HG02870 (cell line): ENCODE data around the gene TNS1.

Experiments used
- ATAC-seq: cut with Tn5 transposase; IDR thresholded peaks from one replicate; pipeline ENCODE4 v1.9.1; 2021; ENCODE audit warnings: mild to moderate bottlenecking, moderate library complexity; ENCODE audit not compliant: unreplicated experiment

Gene TNS1

DNA sequence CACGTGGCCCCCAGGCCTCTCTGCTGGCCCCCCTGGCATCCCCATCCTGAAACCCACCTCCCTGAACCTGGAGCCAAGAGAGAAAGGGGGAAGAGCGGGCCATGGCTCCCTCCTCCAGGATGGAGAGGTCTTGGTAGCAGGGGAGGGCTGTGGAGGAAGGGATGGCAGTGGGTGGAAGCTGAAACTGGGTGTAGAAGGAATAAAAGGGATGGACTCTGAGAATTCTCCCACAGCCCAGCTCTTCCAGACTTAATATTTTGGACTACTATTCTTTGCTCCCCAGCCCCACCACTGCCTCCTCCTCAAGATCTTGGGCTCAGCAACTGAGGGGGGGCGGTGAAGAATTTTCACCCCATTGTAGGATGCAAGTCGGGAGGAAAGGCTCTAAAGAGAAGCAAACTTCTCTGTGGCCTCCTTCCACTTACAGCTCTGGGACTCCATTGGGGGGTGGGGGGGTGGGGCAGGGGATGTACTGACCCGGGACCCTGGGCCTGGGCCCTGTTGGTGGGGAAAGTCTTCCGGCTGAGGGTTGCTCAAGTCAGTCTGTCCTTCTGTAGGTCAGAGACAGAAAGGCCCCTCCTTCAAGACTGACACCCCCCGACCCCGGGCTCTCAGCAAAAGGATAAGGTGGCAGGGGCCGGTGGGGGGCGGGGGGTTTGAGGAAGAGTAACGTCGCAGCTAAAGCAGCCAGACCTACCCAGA, 501 bp downstream of the TNS1 start:
- ATAC-seq: no peak

DNA sequence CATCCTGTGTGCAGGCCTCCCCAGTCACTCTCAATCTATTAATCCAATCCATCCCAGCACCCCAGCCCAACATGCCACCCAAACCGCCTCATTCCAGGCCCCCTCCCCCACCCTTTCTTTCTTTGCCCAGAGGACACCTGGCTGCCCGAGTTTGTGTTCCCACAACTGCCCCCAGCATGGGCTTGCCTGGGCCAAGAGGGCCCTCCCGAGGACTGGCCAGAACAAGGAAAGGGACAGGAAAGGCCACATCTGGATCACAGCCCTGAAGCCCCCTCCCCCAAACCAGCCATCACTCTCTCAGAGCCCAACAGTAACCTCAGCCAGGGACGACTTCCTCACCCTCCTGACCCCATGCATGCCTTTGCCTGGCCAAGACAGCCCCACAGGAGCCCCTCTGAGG, 1.2 kb downstream of the TNS1 start:
- ATAC-seq: no peak

DNA sequence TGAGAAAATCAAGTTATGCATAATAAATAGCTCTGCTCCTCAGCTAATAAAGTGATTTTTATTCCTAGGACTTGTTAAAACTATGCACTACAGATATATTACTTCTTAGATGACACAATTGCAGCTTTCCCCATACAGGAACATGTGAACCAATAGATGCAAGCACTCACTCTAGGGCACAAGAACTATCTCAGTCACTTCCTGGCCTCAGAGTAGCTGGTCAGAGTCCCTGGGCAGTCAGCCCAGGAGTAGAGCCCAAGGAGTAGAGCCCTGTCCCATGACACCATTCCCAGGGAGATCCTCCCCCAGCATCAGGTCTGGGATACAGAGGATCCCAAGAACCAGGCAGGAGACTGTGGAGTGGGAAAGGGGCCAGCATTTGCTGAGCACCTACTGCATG, 2.7 kb downstream of the TNS1 start:
- no peak for ATAC-seq

DNA sequence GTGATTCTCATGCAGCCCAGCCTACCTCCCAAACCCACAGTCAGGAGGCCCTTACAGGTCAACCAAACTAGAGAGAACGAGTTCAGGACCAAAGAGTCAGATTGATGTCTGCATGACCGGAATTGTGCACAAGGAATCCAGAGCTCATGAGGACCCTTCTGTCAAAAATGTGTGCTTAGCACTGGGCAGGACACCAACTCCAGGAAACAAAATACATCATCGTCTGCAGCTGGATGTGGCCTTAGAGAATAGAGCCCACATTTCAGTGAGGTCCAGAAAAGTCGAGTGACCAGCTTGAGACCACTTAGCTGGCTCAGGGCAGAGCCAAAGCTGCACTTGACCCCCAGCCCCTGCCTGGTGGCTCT, 3.2 kb downstream of the TNS1 start:
- no peak for ATAC-seq

DNA sequence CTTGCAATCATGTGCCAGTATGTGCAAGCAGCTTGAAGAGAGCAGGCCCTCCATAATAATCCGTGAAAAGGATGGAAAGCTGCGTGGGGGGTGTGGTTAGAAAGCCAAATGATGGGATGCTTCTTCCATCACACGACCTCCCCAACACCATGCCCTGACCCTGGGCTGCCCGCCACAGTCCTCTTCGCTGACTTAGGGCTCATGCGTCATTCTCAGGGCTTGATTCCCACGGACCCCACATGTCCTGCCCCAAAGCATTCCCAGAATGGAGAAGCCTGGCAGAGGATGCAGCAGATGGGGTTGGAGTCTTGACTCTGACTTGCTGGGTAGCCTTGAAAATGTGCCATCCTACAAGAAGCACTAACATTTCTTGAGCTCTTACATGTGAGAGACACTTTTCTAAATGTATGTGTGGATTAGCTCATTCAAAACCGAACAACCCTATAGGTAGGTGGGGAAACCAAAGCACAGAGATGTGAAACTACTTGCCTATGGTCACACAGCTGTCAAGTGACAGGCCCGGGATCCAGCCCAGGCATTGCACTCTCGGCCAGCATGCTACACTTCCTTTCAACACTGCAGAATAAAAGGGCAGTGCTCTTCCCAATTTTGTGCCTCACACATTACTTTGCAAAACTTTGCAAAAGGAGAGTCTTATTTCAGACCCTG, 3.7 kb downstream of the TNS1 start:
- no peak for ATAC-seq

DNA sequence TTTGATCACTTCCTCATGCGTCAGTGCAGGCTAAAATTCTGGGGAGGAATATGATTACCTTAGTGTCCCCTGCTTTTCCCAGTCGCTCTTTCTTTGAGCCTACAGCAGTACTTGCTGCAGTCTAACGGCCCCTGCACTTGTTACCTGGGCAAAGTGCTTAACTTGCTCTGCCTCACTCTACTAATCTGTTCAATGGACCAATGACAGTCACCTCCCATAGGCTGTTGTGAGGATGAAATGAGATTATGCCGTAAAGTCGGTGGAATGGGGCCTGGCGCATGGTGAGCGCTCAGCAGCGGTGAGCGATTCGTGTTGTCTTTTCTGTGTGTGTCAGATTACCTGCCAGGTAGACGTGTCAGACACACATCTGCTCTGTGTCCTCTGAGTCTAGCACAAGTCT, 5.3 kb downstream of the TNS1 start:
- no peak for ATAC-seq

DNA sequence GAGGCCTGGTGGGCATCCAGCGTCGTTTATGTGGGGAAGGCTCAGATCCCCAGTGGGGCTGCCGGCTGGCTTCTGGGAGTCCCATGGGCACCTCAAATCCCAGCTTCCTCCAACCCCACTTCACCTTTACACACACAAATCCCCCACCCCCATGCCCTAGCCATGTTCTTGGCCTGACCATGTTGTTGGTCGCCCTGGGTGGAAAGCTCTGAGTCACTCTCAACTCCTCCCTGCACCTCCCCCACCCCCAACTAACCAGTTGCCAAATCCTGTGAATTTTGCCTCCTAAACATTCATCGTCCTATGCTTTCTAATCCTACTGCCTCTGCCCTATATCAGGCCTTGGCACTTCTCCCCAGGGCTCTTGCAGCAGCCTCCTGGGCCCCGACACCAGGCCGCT, 6.4 kb downstream of the TNS1 start:
- ATAC-seq: no peak

DNA sequence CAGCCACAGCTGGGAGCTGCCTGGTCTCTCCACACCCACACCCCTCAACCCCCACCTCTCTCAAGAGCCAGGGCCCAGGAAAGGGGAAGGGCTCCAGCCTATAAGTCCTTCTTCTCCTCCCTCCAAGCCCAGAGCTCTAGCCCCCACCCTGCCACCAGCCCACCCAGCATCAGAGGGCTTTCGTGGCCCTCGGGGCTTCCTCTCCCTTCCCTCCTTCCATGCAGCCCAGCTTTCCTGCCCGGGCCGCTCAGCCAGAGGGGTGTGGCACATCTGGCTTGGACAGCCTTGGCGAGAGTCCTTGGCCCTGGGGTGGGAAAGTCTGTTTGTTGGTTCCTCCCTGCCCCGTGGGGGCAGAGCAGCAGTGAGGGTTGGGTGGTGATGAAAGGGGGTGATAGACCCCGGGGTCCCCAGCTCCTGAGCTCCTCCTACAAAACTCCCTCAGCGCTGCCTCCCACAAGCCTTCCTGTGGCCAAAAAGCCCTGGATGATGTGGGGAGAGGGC, 7.0 kb downstream of the TNS1 start:
- ATAC-seq: no peak

DNA sequence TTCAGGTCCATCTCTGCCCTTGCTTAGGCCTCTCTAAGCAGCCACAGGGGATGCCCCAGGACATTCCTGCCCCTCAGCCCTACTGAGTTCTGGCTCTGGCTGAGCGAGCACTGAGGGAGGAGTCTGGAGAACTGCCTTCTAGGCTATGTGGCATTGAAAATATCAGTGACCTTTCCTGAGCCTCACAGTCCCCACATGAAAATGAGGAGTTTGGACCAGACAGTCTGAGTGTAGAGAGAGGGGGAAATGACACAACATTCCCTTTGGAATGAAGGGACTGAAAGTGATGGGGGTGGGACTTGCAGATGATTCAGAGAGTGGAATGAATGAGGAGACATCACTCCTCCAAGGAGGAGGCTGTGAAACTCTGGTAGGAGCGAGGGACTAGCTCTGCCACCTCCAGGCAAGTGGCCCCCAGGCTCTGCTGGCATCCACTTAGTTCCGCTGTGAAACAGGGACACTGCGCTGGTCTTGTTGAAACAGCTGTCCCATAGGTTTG, 8.0 kb downstream of the TNS1 start:
- no peak for ATAC-seq

DNA sequence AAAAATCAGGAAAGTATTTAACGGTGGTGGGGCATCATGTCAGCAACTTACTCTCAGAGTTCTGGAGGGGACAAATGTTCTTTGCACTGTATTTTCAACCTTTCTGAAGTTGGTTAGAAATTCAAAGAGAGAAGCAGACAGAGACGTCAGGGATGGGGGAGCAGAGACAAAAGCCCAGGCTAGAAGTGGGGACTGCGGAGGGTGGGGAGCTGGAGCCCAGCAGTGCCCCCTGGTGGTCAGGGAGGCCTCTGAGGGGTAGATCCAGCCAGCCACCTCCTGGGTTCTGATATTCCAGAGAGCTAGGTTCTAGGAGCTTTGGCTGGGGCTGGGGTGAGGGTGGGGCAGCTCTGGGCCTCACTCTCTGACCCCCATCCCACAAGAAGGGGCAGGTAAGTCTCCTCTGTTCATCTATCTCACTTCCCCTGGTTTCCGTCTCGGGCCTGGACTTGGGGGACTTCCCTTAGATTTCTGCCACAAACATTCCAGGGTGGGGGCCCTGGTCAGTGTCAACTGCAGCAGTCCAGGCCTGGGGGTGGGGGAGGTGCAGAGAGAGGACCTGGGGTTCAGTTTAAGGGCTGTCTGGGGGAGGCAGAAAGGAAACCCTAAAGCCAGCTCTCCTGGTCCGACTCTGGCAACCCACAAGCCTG, 8.9 kb downstream of the TNS1 start:
- ATAC-seq: no peak

DNA sequence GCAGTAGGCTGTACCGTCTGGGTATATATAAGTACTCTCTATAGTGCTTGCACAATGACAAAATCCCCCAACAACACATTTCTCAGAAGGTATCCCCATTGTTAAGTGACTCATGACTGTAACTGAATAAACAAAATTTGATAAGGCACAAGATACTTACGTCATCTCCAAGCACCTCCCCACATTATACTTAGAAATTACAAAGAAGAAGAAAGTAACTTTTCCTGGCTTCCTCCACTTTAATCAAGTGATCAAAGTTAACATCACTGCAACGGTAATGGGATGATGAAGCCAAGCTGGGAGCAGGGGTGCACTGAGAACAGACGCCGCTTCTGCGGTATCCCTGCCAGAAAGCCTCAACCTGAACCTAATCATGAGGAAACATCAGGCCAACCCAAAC, 9.7 kb downstream of the TNS1 start:
- ATAC-seq: no peak

DNA sequence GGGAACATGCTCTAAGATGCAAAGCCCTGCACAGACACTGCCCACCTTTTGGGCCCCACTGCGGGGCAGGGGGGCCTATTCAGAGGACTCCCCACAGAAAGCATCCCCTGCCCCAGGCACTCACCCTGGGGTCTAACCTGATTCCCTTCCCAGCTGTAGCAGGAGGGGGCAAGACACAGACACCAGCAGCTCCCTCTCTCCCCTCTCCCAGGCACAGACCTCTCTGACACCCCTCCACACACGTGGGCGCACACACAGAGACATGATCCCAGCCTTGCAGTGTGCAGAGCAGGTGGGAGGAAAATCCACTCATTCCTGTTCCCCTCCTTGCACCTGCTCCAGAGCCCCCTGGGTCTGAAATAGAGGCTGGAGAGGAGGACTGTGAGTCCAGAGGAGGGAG, 10.7 kb downstream of the TNS1 start:
- no peak for ATAC-seq

DNA sequence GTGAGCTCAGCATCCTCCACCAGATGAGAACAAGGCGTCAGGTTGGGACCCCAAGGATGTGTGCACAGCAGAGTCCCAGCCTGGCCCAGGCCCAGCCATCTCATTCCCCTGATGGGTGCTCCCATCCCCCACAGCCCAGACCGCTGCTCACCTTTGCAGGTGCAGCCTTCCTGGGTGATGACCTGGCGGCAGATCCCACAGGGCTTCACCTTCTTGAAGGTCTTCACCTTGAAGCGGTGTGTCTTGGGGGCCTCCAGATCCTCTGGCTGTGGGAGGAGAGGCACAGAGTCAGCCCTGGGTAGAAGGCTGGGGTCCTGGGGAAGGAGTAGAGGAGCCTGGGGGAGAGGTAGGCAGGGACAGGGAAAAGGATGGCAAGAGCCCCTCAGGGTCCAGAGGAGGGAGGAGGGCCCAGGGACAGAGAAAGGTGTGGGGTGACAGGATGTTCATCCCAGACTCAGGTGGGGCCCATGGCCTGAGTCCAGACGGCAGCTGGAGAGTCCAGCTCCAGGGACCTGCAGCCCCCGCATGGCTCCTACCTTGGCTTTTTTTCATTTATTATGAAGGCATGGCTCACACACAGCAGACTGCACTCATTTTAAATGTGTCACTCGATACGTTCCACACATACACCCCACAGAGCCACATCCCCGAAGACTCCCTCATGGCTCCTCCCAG, 11.9 kb downstream of the TNS1 start:
- no peak for ATAC-seq

DNA sequence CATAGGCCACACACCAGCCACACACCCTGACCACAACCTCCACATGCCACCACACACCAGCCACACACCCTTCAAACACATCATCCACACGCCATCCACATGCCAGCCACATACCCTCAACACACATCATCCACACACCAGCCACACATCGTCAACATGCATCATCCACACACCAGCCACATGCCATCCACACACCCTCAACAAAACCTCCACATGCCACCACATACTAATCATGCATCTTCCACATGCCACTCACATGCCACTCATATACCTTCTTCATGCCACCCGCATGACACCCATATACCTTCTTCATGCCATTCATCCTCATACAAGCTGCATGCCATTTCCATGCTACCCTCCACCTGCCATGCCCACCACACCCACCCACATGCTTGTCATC, 12.4 kb downstream of the TNS1 start:
- no peak for ATAC-seq

DNA sequence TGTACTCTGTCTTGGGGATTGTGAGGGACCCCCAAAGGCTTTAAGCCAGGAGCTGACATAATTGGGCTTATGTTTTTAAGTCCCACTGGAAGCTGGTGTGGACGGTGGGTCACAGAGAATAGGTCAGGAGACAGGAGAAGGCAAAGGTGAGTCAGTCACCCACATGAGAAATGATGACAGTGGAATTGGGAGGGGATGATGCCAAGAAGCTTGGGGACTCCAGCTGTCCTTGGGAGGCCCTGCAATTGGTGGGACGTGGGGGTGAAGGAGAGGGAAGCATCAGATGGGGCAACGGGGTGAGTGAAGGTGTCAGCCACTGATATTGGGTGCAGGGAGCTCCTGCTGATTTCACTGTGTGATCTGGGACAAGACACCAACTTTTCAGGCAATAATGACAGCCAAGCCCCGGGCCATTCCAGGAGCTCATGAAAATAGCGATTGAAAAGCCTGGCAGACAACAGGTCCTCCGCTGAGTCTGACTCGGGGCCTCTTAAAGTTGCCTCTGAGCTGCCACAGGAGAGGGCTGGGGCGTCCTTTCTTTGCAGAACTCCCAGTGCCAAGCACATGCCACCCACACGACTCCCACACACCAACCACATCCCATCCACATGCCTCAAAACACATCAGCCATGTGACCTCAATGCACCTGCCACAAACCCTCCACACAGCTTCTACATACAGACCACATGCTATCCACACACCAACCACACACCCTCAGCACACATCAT, 13.4 kb downstream of the TNS1 start:
- ATAC-seq: no peak

DNA sequence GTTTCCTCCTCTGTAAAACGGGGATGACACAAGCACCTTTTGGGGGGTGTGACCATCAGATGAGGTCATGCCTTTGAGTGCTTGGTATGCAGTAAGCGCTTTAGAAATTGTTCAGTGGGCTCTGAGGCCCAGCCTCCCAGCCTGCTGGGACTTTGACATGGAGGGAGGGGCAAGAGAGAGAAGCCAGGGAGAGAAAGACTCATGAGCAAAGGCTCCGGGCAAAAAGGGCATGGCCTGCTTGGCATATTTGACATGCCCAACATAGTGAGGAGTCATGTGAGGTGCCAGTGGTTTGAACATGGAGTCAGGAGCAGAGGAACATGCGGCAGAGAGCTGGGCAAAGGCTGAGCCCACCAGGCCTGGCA, 14.0 kb downstream of the TNS1 start:
- ATAC-seq: no peak

DNA sequence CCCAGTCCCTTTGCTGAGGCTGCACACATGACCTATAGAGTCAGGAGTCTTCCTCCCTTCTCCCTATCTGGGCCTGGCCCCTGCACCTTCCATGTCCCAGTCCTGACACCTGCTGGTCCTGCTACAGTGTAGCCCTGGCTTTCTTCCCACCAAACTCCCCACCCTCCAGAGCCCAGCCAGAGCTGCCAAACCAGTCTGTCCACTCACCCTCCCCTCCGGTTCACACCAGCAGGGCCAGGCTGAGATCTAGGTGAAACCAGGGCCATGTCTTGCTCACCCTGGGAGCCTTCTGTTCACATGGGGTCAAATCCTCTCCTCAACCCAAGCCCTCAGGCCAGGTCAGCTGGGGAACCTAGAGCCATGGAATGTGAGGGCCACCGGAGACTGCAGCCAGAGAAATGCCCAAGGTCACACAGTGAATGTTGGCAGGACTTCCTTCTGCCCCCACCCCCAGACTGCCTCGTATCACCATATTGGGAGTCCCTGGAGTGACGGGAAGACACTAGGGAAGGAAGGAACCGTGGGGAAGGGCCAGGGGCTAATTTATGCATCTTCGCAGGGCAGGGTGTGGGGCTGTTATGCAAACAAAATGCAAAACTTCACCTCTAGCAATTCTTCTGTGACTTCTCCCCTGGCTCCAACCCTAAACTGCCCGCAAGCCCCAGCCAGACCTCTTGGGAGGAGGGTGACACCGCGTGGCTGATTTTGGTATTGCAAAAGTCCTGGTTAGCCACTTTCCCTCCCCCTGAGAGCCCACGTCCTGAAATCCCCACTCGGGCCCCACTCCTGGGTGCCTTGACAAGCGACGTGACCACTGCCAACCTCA, 14.6 kb downstream of the TNS1 start:
- ATAC-seq: peak; percentile 63

DNA sequence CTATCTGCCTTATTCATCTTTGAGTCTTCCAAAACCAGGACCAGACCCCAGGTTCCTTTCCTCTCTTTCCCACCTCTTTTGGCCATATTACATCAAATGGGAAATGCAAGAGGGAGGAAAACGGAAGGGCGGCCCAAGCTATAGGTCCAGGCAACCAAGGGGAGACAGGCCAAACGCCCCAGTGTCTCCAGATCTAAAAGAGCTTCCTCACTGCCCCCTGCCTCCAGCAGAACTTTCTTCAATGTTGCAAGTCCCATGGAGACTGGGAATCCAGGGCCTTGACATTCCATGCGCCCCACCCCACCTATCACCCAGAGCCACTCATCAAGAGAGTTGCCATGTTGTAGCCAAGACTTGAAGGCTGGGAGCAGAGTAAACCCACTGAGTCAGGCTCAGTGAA, 15.4 kb downstream of the TNS1 start:
- ATAC-seq: no peak

DNA sequence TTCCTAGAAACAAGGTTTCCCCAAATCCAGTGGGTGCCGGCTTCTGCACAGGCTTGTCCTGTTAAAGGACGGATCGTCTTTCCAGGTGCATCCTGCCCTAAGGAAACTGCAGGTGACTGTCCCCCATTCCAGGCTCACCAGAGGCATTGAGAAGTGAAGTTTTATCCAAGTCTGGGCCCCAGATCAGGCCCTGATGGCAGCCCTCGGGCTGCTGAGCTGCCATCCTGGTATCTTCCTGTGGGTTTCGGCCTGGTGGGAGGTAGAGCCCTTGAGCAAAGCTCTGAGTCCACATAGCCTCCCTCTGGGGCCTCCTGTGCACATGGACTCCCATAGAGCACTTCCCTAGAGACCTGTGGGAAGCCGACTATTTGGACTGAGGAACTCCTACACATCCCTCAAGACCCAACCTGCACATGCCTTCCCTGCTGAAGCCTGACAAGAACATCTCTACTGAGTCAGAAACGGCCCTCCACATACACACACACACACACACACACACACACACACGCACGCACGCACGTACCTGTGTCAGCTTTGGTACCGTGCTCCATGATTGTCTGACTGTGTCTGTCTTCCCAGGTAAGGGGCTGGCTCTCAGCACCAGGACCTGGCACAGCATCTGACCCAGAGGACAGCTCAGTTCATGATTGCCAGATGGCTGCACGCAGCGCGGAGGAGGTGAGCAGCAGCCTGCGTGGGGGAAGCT, 16.4 kb downstream of the TNS1 start:
- no peak for ATAC-seq
